Activated gamma-delta T cell treated with anti-CD3 and anti-CD28 coated beads, Interleukin-2, amount 50 U/mL, for 16 hours (primary cell): ENCODE data around the gene ARHGAP29.

ENCODE experiments used
- DNase-seq: peaks from one replicate; pipeline ENCODE4 v3.0.0-alpha.2; 2020; ENCODE audit warnings: low read depth

ARHGAP29 gene

DNA sequence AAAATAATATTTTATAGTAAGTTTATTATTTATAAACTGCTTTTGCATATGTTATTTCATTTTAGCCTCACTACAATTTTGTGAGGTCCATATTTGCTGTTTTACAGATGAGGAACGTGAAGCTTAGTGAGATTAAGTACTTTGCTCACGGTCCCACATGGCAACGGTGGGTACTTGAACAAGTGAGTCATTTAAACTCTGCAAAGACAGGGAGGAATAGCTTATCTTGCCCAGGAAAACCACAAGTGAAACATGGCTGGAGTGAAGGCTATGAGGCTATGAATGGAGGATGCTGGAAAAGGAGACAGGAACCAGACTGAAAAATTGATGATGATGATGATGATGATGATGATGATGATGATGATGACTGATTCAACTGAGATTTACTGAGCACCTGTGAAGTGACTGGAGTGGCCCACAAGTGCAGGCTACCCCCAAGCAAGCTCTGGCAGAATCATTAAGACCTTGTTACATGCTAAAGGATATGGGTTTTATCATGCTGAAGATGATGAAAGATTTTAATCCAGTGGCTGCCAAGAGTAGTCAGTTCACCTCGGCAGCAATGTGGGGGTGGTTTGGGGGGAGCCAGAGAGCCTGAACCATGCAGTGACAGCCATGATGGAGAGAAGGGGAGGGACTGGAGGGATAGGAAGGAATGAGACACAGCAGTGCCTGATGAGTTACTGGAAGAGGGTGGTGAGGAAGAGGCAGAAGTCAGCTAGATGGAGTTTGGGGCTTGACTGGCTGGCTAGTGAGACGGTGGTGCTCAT is 115.0 kb downstream of the ARHGAP29 start:
- DNase-seq: no peak
